Mesothelial cell of epicardium (in vitro differentiated cells): ENCODE measurements around the gene NDUFA1. TPM values are rescaled to one million over a fixed set of nuclear protein-coding genes. Genes with fewer than 3 reads are reported as not detected.
"Not testable (repeated sequence)": the region's sequence is repeated elsewhere in the genome, so short reads cannot be mapped to it uniquely, and the experiment has no call there.

Experiments used
- DNase-seq, 2 experiments: peaks; one replicate each; pipeline ENCODE4 v3.0.0; 2021; ENCODE audit warnings: low spot score in 2 of 2; ENCODE audit not compliant: unreplicated experiment in 2 of 2
- H3K27ac Mint-ChIP-seq: 2 replicates; pipeline ENCODE4 v1.8.0; 2021; ENCODE audit warnings: mixed read lengths
- H3K27me3 Mint-ChIP-seq: 2 replicates; pipeline ENCODE4 v1.8.0; 2021; ENCODE audit warnings: low read depth, mixed read lengths
- H3K36me3 Mint-ChIP-seq: 2 replicates; pipeline ENCODE4 v1.8.0; 2021; ENCODE audit warnings: mixed read lengths
- H3K4me1 Mint-ChIP-seq: 2 replicates; pipeline ENCODE4 v1.8.0; 2021; ENCODE audit warnings: mixed read lengths
- H3K4me3 Mint-ChIP-seq: 2 replicates; pipeline ENCODE4 v1.8.0; 2021; ENCODE audit warnings: mild to moderate bottlenecking, moderate library complexity, mixed read lengths
- H3K9me3 Mint-ChIP-seq: 2 replicates; pipeline ENCODE4 v1.8.0; 2021; ENCODE audit warnings: mixed read lengths
- total RNA-seq: library from RNA; stranded (reverse); gene quantifications from 3 replicates; pipeline ENCODE4 v1.2.1, GENCODE V29; 2021
- TF ChIP-seq, protein P1 (sequence below): fragments of 200-600 bp; sonication (generic); IDR thresholded peaks from one replicate; pipeline ENCODE4 v1.5.0; 2021; ENCODE audit warnings: antibody characterized with exemption; ENCODE audit not compliant: unreplicated experiment

NDUFA1 gene
- total RNA-seq, 1 donor from 2014 or later: 54.7 TPM

DNA sequence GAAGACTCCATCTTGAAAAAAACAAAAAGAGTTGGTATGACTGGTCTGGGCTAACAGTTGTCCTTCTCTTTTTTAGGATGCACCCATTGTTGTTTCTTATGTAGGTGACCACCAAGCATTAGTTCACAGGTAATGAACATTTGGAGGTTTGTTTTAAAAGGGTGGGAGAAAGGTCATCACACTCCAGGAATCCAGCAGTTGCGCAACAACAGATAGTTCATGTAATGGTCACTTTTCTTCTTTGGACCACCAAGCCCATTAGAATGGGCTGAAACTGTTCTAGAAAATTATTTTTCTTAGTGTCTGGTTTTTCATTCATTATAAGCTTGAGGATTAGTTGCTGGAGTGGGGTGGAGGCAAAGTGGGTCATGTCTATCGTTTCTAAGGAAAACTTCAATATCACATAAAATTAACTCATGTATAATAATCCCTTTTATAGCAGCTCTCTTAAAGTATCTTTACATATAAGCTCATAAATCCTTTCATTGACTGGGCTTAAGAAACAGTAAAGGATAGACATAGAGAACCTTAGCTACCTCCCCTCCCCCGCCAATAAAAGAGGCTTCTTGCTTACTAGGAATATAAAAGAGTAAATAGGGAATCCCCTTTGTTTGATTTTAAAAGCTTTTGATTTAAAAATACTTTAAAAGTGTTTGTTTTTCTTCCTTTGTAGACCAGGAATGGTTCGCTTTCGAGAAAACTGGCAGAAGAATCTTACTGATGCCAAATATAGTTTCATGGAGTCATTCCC lies 48.4 kb downstream of the NDUFA1 start:
- H3K27me3 Mint-ChIP-seq: no peaks in the 10 kb centered on the region
- no peak overlapping the region for H3K27ac Mint-ChIP-seq
- H3K36me3 Mint-ChIP-seq: peaks cover 7% of the 10 kb centered on the region
- H3K4me3 Mint-ChIP-seq: no peak overlapping the region
- no peaks in the 10 kb centered on the region for H3K4me1 Mint-ChIP-seq
- TF ChIP-seq, protein P1, sequence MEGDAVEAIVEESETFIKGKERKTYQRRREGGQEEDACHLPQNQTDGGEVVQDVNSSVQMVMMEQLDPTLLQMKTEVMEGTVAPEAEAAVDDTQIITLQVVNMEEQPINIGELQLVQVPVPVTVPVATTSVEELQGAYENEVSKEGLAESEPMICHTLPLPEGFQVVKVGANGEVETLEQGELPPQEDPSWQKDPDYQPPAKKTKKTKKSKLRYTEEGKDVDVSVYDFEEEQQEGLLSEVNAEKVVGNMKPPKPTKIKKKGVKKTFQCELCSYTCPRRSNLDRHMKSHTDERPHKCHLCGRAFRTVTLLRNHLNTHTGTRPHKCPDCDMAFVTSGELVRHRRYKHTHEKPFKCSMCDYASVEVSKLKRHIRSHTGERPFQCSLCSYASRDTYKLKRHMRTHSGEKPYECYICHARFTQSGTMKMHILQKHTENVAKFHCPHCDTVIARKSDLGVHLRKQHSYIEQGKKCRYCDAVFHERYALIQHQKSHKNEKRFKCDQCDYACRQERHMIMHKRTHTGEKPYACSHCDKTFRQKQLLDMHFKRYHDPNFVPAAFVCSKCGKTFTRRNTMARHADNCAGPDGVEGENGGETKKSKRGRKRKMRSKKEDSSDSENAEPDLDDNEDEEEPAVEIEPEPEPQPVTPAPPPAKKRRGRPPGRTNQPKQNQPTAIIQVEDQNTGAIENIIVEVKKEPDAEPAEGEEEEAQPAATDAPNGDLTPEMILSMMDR: no peak
- peaks cover 18% of the 10 kb centered on the region for H3K9me3 Mint-ChIP-seq
- no peak for DNase-seq

DNA sequence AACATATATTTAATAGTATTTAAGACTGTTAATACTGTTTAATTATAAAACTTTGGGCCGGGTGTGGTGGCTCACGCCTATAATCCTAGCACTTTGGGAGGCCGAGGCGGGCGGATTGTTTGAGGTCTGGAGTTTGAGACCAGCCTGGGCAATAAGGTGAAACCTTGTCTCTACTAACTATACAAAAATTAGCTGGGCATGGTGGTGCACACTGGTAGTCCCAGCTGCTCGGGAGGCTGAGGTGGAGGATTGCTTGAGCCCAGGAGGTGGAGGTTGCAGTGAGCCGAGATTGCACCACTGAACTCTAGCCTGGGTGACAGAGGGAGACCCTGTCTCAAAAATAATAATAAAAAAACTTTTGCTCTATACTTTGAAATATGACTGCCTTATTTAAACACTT lies 50.8 kb downstream of the NDUFA1 start:
- DNase-seq, H3K27ac Mint-ChIP-seq, H3K4me3 Mint-ChIP-seq, H3K27me3 Mint-ChIP-seq, H3K4me1 Mint-ChIP-seq: not testable (repeated sequence)
- Mint-ChIP-seq H3K36me3 (peaks cover 16% of the 10 kb centered on the region), H3K9me3 (peaks cover 18% of the 10 kb centered on the region)

Other genes with a start within 250 kb of the NDUFA1 start
- gene SEPTIN6, start 178.7 kb upstream of the NDUFA1 start, total RNA-seq: 57.6 to 62.7 TPM (median 58.1 TPM) in 3 replicates
- 0.38 TPM in 2 of 3 replicates, not detected in the other for gene SOWAHD, start 113.2 kb upstream of the NDUFA1 start, total RNA-seq
- 2,086 to 2,208 TPM (median 2,190 TPM) in 3 replicates for gene RPL39, start 80.2 kb upstream of the NDUFA1 start, total RNA-seq
- gene UPF3B, start 18.9 kb upstream of the NDUFA1 start, total RNA-seq: 20.7 to 21.5 TPM (median 20.8 TPM) in 3 replicates
- 9.1 to 11.7 TPM (median 9.7 TPM) in 3 replicates for gene RNF113A, start 99 bp upstream of the NDUFA1 start, total RNA-seq
- not detected in 3 replicates for gene AKAP14, start 24.1 kb downstream of the NDUFA1 start, total RNA-seq
- gene NKAP, start 71.9 kb downstream of the NDUFA1 start, total RNA-seq: 9.0 to 10.0 TPM (median 9.3 TPM) in 3 replicates
- gene RHOXF2B, start 205.9 kb downstream of the NDUFA1 start, total RNA-seq: not detected in 3 replicates
- 0.47 to 0.89 TPM (median 0.52 TPM) in 3 replicates for gene RHOXF1, start 244.1 kb downstream of the NDUFA1 start, total RNA-seq